ENCODE measurements around the gene KIAA0319L. TPM values are rescaled to one million over a fixed set of nuclear protein-coding genes. Genes with fewer than 3 reads are reported as not detected.

KIAA0319L gene
- total RNA-seq, 2 donors from 2014 or later = 68.4 to 77.6 TPM

DNA sequence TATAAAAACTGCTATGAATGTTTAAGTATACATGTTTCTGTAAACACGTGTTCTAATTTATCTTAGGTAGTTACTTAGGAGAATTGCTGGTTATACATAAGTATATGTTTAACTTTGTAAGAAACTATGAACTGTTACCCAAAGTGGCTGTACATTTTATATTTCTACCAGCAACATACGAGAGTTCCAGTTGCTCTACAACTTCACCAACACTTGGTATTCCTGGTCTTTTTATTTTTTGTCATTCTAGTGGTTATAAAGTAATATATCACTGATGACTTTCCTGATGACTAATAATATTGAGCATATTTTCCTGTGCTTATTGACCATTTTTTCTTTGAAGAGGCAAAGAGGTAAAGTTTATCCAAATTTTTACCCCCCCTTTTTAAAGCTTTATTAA lies 76.0 kb downstream of the KIAA0319L start:
- H3K9me3 ChIP-seq (ENCODE audit: control insufficient read depth, low read length) = peaks cover 5% of the 10 kb centered on the region
- no peak overlapping the region for H3K27ac ChIP-seq (ENCODE audit: low read depth, low read length)
- Mint-ChIP-seq H3K4me3 (no peak overlapping the region), H3K36me3 (ENCODE audit: low read depth) (peaks cover 48% of the 10 kb centered on the region), H3K9me3 (peaks cover 11% of the 10 kb centered on the region), H3K4me1 (no peaks in the 10 kb centered on the region), H3K27me3 (ENCODE audit: insufficient read depth) (no peaks in the 10 kb centered on the region), H3K27ac (no peak overlapping the region)
- no peaks in the 10 kb centered on the region for H3K27me3 ChIP-seq (ENCODE audit: control insufficient read depth, insufficient read depth, low read length, poor library complexity, severe bottlenecking)
- H3K9ac ChIP-seq (ENCODE audit: extremely low read depth, low read length, poor library complexity, severe bottlenecking) = no peak overlapping the region
- H3K4me3 ChIP-seq (ENCODE audit: low read length) = no peak overlapping the region
- no peaks in the 10 kb centered on the region for H3K4me1 ChIP-seq (ENCODE audit: control insufficient read depth, insufficient read depth, low read length)
- 97% methylated on average over 2 of the region's 2 CpGs; no CpG with 5 or more reads in 1 of the 2 experiments for WGBS, 2 experiments (ENCODE audit: insufficient coverage in 1 of 2, insufficient read length in 1 of 2)
- DNase-seq = no peak
- TF ChIP-seq, protein P1, sequence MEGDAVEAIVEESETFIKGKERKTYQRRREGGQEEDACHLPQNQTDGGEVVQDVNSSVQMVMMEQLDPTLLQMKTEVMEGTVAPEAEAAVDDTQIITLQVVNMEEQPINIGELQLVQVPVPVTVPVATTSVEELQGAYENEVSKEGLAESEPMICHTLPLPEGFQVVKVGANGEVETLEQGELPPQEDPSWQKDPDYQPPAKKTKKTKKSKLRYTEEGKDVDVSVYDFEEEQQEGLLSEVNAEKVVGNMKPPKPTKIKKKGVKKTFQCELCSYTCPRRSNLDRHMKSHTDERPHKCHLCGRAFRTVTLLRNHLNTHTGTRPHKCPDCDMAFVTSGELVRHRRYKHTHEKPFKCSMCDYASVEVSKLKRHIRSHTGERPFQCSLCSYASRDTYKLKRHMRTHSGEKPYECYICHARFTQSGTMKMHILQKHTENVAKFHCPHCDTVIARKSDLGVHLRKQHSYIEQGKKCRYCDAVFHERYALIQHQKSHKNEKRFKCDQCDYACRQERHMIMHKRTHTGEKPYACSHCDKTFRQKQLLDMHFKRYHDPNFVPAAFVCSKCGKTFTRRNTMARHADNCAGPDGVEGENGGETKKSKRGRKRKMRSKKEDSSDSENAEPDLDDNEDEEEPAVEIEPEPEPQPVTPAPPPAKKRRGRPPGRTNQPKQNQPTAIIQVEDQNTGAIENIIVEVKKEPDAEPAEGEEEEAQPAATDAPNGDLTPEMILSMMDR (conservative IDR thresholded peaks at IDR 0.05) = no peak
- H3K36me3 ChIP-seq (ENCODE audit: control insufficient read depth, insufficient read depth, low read length) = peaks cover 28% of the 10 kb centered on the region

DNA sequence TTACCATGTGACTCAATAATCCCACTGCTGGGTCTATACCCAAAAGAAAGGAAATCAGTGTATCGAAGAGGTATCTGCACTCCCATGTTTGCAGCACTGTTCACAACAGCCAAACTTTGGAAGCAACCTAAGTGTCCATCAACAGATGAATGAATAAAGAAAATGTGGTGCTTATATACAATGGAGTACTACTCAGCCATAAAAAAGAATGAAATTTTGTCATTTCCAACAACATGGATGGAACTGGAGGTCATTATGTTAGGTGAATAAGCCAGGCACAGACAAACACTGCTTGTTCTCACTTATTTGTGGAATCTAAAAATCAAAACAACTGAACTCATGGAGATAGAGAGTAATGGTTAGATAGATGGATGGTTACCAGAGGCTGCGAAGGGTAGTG lies 79.3 kb downstream of the KIAA0319L start:
- no peak overlapping the region for H3K4me3 Mint-ChIP-seq
- peaks cover 53% of the 10 kb centered on the region for H3K36me3 Mint-ChIP-seq (ENCODE audit: low read depth)
- Histone ChIP-seq H3K36me3 (ENCODE audit: control insufficient read depth, insufficient read depth, low read length) (peaks cover 46% of the 10 kb centered on the region), H3K9ac (ENCODE audit: extremely low read depth, low read length, poor library complexity, severe bottlenecking) (no peak overlapping the region), H3K4me3 (ENCODE audit: low read length) (no peak overlapping the region), H3K4me1 (ENCODE audit: control insufficient read depth, insufficient read depth, low read length) (no peaks in the 10 kb centered on the region), H3K27me3 (ENCODE audit: control insufficient read depth, insufficient read depth, low read length, poor library complexity, severe bottlenecking) (no peaks in the 10 kb centered on the region), H3K9me3 (ENCODE audit: control insufficient read depth, low read length) (peaks cover 5% of the 10 kb centered on the region), H3K27ac (ENCODE audit: low read depth, low read length) (no peak overlapping the region)
- H3K9me3 Mint-ChIP-seq = peaks cover 11% of the 10 kb centered on the region
- TF ChIP-seq, protein P1 (conservative IDR thresholded peaks at IDR 0.05) = no peak
- WGBS, 2 experiments (ENCODE audit: insufficient coverage in 1 of 2, insufficient read length in 1 of 2) = 100% methylated on average over 1 to 2 of the region's 2 CpGs
- no peaks in the 10 kb centered on the region for H3K27me3 Mint-ChIP-seq (ENCODE audit: insufficient read depth)
- H3K4me1 Mint-ChIP-seq = no peaks in the 10 kb centered on the region
- DNase-seq = no peak
- no peak overlapping the region for H3K27ac Mint-ChIP-seq

DNA sequence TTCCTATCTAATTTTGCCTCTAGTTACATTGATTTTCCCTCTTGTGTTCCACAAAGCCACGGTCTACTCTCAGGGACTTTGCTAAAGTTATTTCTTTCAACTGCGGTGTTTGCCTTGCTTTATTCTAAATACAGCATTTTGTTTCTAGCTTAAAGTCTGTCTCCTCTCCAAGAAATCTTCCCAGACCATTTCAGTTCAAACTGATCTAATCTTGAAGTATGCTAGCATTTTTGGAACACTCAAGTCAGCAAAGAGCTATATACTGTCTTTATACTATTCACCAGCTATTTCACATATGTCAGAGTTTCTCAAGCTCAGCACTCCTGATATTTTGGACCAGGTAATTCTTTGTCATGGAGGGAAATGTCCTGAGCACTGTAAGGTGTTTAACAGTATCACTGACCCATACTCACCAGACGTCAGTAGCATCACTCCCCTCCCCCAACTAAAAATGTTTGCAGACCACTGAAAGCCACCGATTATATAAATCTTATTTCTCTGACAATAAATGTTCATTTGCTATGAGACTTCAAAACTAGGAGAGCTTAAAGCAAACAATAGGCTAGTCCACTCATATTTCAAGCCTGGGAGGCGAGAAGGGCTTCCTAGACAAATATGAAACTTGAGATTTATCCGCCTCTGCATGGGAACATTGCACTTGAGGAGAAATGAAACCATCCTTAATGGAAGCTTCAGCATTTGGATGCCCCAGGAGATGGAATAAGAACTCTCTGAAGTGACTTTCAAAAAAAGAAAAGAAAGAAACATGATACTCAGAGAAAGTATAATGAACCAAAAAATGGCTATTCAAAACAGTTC lies 81.1 kb downstream of the KIAA0319L start:
- H3K36me3 Mint-ChIP-seq (ENCODE audit: low read depth) = peaks cover 52% of the 10 kb centered on the region
- no peak overlapping the region for H3K9ac ChIP-seq (ENCODE audit: extremely low read depth, low read length, poor library complexity, severe bottlenecking)
- H3K9me3 Mint-ChIP-seq = peaks cover 7% of the 10 kb centered on the region
- peaks cover 6% of the 10 kb centered on the region for H3K4me1 Mint-ChIP-seq
- no peak overlapping the region for H3K27ac ChIP-seq (ENCODE audit: low read depth, low read length)
- DNase-seq = no peak
- WGBS, 2 experiments (ENCODE audit: insufficient coverage in 1 of 2, insufficient read length in 1 of 2) = 91 to 93% methylated on average over 5 to 6 of the region's 6 CpGs
- TF ChIP-seq, protein P1 (conservative IDR thresholded peaks at IDR 0.05) = no peak
- H3K4me3 ChIP-seq (ENCODE audit: low read length) = no peak overlapping the region
- peaks cover 54% of the 10 kb centered on the region for H3K36me3 ChIP-seq (ENCODE audit: control insufficient read depth, insufficient read depth, low read length)
- H3K27me3 Mint-ChIP-seq (ENCODE audit: insufficient read depth) = no peaks in the 10 kb centered on the region
- no peak overlapping the region for H3K4me3 Mint-ChIP-seq
- peaks cover 5% of the 10 kb centered on the region for H3K9me3 ChIP-seq (ENCODE audit: control insufficient read depth, low read length)
- no peaks in the 10 kb centered on the region for H3K27me3 ChIP-seq (ENCODE audit: control insufficient read depth, insufficient read depth, low read length, poor library complexity, severe bottlenecking)
- no peaks in the 10 kb centered on the region for H3K4me1 ChIP-seq (ENCODE audit: control insufficient read depth, insufficient read depth, low read length)
- H3K27ac Mint-ChIP-seq = no peak overlapping the region
